RKO (cell line): ENCODE results near the gene PDGFRB.

ENCODE experiments used
- DNase-seq: peaks from one replicate; pipeline ENCODE4 v3.0.0-alpha.2; 2016; ENCODE audit warnings: low spot score

The PDGFRB gene

GRCh38 chr5:150181766-150182545, 26.3 kb upstream of the PDGFRB start:
- DNase-seq, result no peak

GRCh38 chr5:150181027-150181426, 25.4 kb upstream of the PDGFRB start:
- no peak for DNase-seq

- no peak for DNase-seq
Measured at GRCh38 chr5:150180241-150181026, 24.8 kb upstream of the PDGFRB start.

GRCh38 chr5:150179019-150179620, 23.5 kb upstream of the PDGFRB start:
- DNase-seq, result no peak

GRCh38 chr5:150178262-150178661, 22.6 kb upstream of the PDGFRB start:
- DNase-seq, result no peak

- no peak for DNase-seq
Measured at GRCh38 chr5:150177721-150178120, 22.1 kb upstream of the PDGFRB start.

GRCh38 chr5:150176745-150177477, 21.3 kb upstream of the PDGFRB start:
- DNase-seq, result no peak

GRCh38 chr5:150175536-150175935, 19.9 kb upstream of the PDGFRB start:
- peak; percentile 31 for DNase-seq

- no peak for DNase-seq
Measured at GRCh38 chr5:150175076-150175475, 19.4 kb upstream of the PDGFRB start.

GRCh38 chr5:150174285-150174684, 18.6 kb upstream of the PDGFRB start:
- no peak for DNase-seq

GRCh38 chr5:150173161-150173560, 17.5 kb upstream of the PDGFRB start:
- DNase-seq, result no peak

- DNase-seq, result no peak
Measured at GRCh38 chr5:150172556-150172955, 16.9 kb upstream of the PDGFRB start.

- DNase-seq, result no peak
Measured at GRCh38 chr5:150172145-150172544, 16.5 kb upstream of the PDGFRB start.

GRCh38 chr5:150168864-150169263, 13.2 kb upstream of the PDGFRB start:
- no peak for DNase-seq

GRCh38 chr5:150167908-150168307, 12.3 kb upstream of the PDGFRB start:
- no peak for DNase-seq

- no peak for DNase-seq
Measured at GRCh38 chr5:150167512-150167850, 11.8 kb upstream of the PDGFRB start.

- no peak for DNase-seq
Measured at GRCh38 chr5:150166650-150167511, 11.2 kb upstream of the PDGFRB start, which contains the start of gene CDX1. Gene CDX1 (plus strand): TSS chr5:150166778. CDS start chr5:150166877, 99 bp downstream.

- DNase-seq, result no peak
Measured at GRCh38 chr5:150166037-150166649, 10.5 kb upstream of the PDGFRB start.

- no peak for DNase-seq
Measured at GRCh38 chr5:150164211-150164980, 8.8 kb upstream of the PDGFRB start.

- no peak for DNase-seq
Measured at GRCh38 chr5:150163547-150164059, 8.0 kb upstream of the PDGFRB start.
